ENCODE measurements around the gene EDEM1.
"Not testable (repeated sequence)": the region's sequence is repeated elsewhere in the genome, so short reads cannot be mapped to it uniquely, and the experiment has no call there.

Gene EDEM1

GRCh38 chr3:5229414-5229813 lies 41.9 kb downstream of the EDEM1 start:
- peaks cover 0 to 4% of the 10 kb centered on the region in 2 donors for H3K4me1 ChIP-seq (ENCODE audit: control insufficient read depth in 2 of 2, insufficient read depth in 2 of 2, low read length in 2 of 2)
- no peaks in the 10 kb centered on the region for H3K36me3 ChIP-seq (ENCODE audit: control insufficient read depth in 2 of 2, insufficient read depth in 2 of 2, low read length in 2 of 2)
- no peak overlapping the region for H3K27ac ChIP-seq (ENCODE audit: low read depth in 2 of 2, low read length in 2 of 2)
- no peaks in the 10 kb centered on the region for H3K27me3 ChIP-seq (ENCODE audit: control insufficient read depth in 2 of 2, insufficient read depth in 2 of 2, low read length in 2 of 2)
- no peaks in the 10 kb centered on the region for H3K9me3 ChIP-seq (ENCODE audit: control insufficient read depth in 2 of 2, low read length in 2 of 2)
- no peak overlapping the region for H3K4me3 ChIP-seq (ENCODE audit: low read length in 2 of 2)
- no peak overlapping the region for H3K9ac ChIP-seq (ENCODE audit: low read depth in 1 of 2, low read length in 2 of 2)

- Histone ChIP-seq H3K4me1 (ENCODE audit: control insufficient read depth in 2 of 2, insufficient read depth in 2 of 2, low read length in 2 of 2) (peaks cover 0 to 4% of the 10 kb centered on the region in 2 donors), H3K27me3 (ENCODE audit: control insufficient read depth in 2 of 2, insufficient read depth in 2 of 2, low read length in 2 of 2) (no peaks in the 10 kb centered on the region), H3K36me3 (ENCODE audit: control insufficient read depth in 2 of 2, insufficient read depth in 2 of 2, low read length in 2 of 2) (no peaks in the 10 kb centered on the region), H3K27ac (ENCODE audit: low read depth in 2 of 2, low read length in 2 of 2) (no peak overlapping the region), H3K9ac (ENCODE audit: low read depth in 1 of 2, low read length in 2 of 2) (no peak overlapping the region), H3K4me3 (ENCODE audit: low read length in 2 of 2) (no peak overlapping the region), H3K9me3 (ENCODE audit: control insufficient read depth in 2 of 2, low read length in 2 of 2) (no peaks in the 10 kb centered on the region)
Observed at GRCh38 chr3:5231074-5231473, 43.6 kb downstream of the EDEM1 start.

GRCh38 chr3:5231487-5231886 lies 44.0 kb downstream of the EDEM1 start:
- no peak overlapping the region for H3K27ac ChIP-seq (ENCODE audit: low read depth in 2 of 2, low read length in 2 of 2)
- no peaks in the 10 kb centered on the region for H3K27me3 ChIP-seq (ENCODE audit: control insufficient read depth in 2 of 2, insufficient read depth in 2 of 2, low read length in 2 of 2)
- peaks cover 0 to 4% of the 10 kb centered on the region in 2 donors for H3K4me1 ChIP-seq (ENCODE audit: control insufficient read depth in 2 of 2, insufficient read depth in 2 of 2, low read length in 2 of 2)
- no peaks in the 10 kb centered on the region for H3K36me3 ChIP-seq (ENCODE audit: control insufficient read depth in 2 of 2, insufficient read depth in 2 of 2, low read length in 2 of 2)
- H3K9ac ChIP-seq (ENCODE audit: low read depth in 1 of 2, low read length in 2 of 2): no peak overlapping the region
- no peak overlapping the region for H3K4me3 ChIP-seq (ENCODE audit: low read length in 2 of 2)
- no peaks in the 10 kb centered on the region for H3K9me3 ChIP-seq (ENCODE audit: control insufficient read depth in 2 of 2, low read length in 2 of 2)

GRCh38 chr3:5232570-5232969 lies 45.1 kb downstream of the EDEM1 start:
- H3K36me3 ChIP-seq (ENCODE audit: control insufficient read depth in 2 of 2, insufficient read depth in 2 of 2, low read length in 2 of 2): no peaks in the 10 kb centered on the region
- H3K27ac ChIP-seq (ENCODE audit: low read depth in 2 of 2, low read length in 2 of 2): no peak overlapping the region
- peaks cover 0 to 4% of the 10 kb centered on the region in 2 donors for H3K4me1 ChIP-seq (ENCODE audit: control insufficient read depth in 2 of 2, insufficient read depth in 2 of 2, low read length in 2 of 2)
- H3K9ac ChIP-seq (ENCODE audit: low read depth in 1 of 2, low read length in 2 of 2): no peak overlapping the region
- no peaks in the 10 kb centered on the region for H3K9me3 ChIP-seq (ENCODE audit: control insufficient read depth in 2 of 2, low read length in 2 of 2)
- no peaks in the 10 kb centered on the region for H3K27me3 ChIP-seq (ENCODE audit: control insufficient read depth in 2 of 2, insufficient read depth in 2 of 2, low read length in 2 of 2)
- no peak overlapping the region for H3K4me3 ChIP-seq (ENCODE audit: low read length in 2 of 2)

GRCh38 chr3:5233026-5233425 lies 45.5 kb downstream of the EDEM1 start:
- peaks cover 0 to 4% of the 10 kb centered on the region in 2 donors for H3K4me1 ChIP-seq (ENCODE audit: control insufficient read depth in 2 of 2, insufficient read depth in 2 of 2, low read length in 2 of 2)

GRCh38 chr3:5235655-5236054 lies 48.1 kb downstream of the EDEM1 start:
- Histone ChIP-seq H3K4me3 (ENCODE audit: low read length in 2 of 2) (no peak overlapping the region), H3K36me3 (ENCODE audit: control insufficient read depth in 2 of 2, insufficient read depth in 2 of 2, low read length in 2 of 2) (no peaks in the 10 kb centered on the region), H3K4me1 (ENCODE audit: control insufficient read depth in 2 of 2, insufficient read depth in 2 of 2, low read length in 2 of 2) (peaks cover 0 to 4% of the 10 kb centered on the region in 2 donors)

More at GRCh38 chr3:5233026-5233425, 45.5 kb downstream of the EDEM1 start:
- no peaks in the 10 kb centered on the region for H3K9me3 ChIP-seq (ENCODE audit: control insufficient read depth in 2 of 2, low read length in 2 of 2)
- H3K4me3 ChIP-seq (ENCODE audit: low read length in 2 of 2): no peak overlapping the region
- H3K27me3 ChIP-seq (ENCODE audit: control insufficient read depth in 2 of 2, insufficient read depth in 2 of 2, low read length in 2 of 2): no peaks in the 10 kb centered on the region
- no peaks in the 10 kb centered on the region for H3K36me3 ChIP-seq (ENCODE audit: control insufficient read depth in 2 of 2, insufficient read depth in 2 of 2, low read length in 2 of 2)
- H3K27ac ChIP-seq (ENCODE audit: low read depth in 2 of 2, low read length in 2 of 2): no peak overlapping the region
- no peak overlapping the region for H3K9ac ChIP-seq (ENCODE audit: low read depth in 1 of 2, low read length in 2 of 2)

GRCh38 chr3:5238545-5238944 lies 51.0 kb downstream of the EDEM1 start:
- Histone ChIP-seq H3K27me3 (ENCODE audit: control insufficient read depth in 2 of 2, insufficient read depth in 2 of 2, low read length in 2 of 2) (no peaks in the 10 kb centered on the region), H3K36me3 (ENCODE audit: control insufficient read depth in 2 of 2, insufficient read depth in 2 of 2, low read length in 2 of 2) (no peaks in the 10 kb centered on the region), H3K4me3 (ENCODE audit: low read length in 2 of 2) (no peak overlapping the region), H3K9me3 (ENCODE audit: control insufficient read depth in 2 of 2, low read length in 2 of 2) (peaks cover under 1 to 2% of the 10 kb centered on the region in 2 donors), H3K4me1 (ENCODE audit: control insufficient read depth in 2 of 2, insufficient read depth in 2 of 2, low read length in 2 of 2) (peaks cover 0 to under 1% of the 10 kb centered on the region in 2 donors), H3K27ac (ENCODE audit: low read depth in 2 of 2, low read length in 2 of 2) (no peak overlapping the region), H3K9ac (ENCODE audit: low read depth in 1 of 2, low read length in 2 of 2) (no peak overlapping the region)

More at GRCh38 chr3:5235655-5236054, 48.1 kb downstream of the EDEM1 start:
- H3K9me3 ChIP-seq (ENCODE audit: control insufficient read depth in 2 of 2, low read length in 2 of 2): no peaks in the 10 kb centered on the region
- H3K27ac ChIP-seq (ENCODE audit: low read depth in 2 of 2, low read length in 2 of 2): no peak overlapping the region
- H3K9ac ChIP-seq (ENCODE audit: low read depth in 1 of 2, low read length in 2 of 2): no peak overlapping the region
- no peaks in the 10 kb centered on the region for H3K27me3 ChIP-seq (ENCODE audit: control insufficient read depth in 2 of 2, insufficient read depth in 2 of 2, low read length in 2 of 2)

GRCh38 chr3:5239602-5240001 lies 52.1 kb downstream of the EDEM1 start:
- H3K9me3 ChIP-seq (ENCODE audit: control insufficient read depth in 2 of 2, low read length in 2 of 2): peaks cover 2 to 3% of the 10 kb centered on the region in 2 donors
- H3K4me3 ChIP-seq (ENCODE audit: low read length in 2 of 2): no peak overlapping the region
- no peak overlapping the region for H3K27ac ChIP-seq (ENCODE audit: low read depth in 2 of 2, low read length in 2 of 2)
- no peaks in the 10 kb centered on the region for H3K27me3 ChIP-seq (ENCODE audit: control insufficient read depth in 2 of 2, insufficient read depth in 2 of 2, low read length in 2 of 2)
- H3K9ac ChIP-seq (ENCODE audit: low read depth in 1 of 2, low read length in 2 of 2): no peak overlapping the region
- no peaks in the 10 kb centered on the region for H3K4me1 ChIP-seq (ENCODE audit: control insufficient read depth in 2 of 2, insufficient read depth in 2 of 2, low read length in 2 of 2)
- no peaks in the 10 kb centered on the region for H3K36me3 ChIP-seq (ENCODE audit: control insufficient read depth in 2 of 2, insufficient read depth in 2 of 2, low read length in 2 of 2)

- H3K4me1 ChIP-seq (ENCODE audit: control insufficient read depth in 2 of 2, insufficient read depth in 2 of 2, low read length in 2 of 2): no peaks in the 10 kb centered on the region
- no peak overlapping the region for H3K9ac ChIP-seq (ENCODE audit: low read depth in 1 of 2, low read length in 2 of 2)
- H3K4me3 ChIP-seq (ENCODE audit: low read length in 2 of 2): no peak overlapping the region
- peaks cover 2 to 3% of the 10 kb centered on the region in 2 donors for H3K9me3 ChIP-seq (ENCODE audit: control insufficient read depth in 2 of 2, low read length in 2 of 2)
- no peaks in the 10 kb centered on the region for H3K36me3 ChIP-seq (ENCODE audit: control insufficient read depth in 2 of 2, insufficient read depth in 2 of 2, low read length in 2 of 2)
- H3K27ac ChIP-seq (ENCODE audit: low read depth in 2 of 2, low read length in 2 of 2): no peak overlapping the region
- H3K27me3 ChIP-seq (ENCODE audit: control insufficient read depth in 2 of 2, insufficient read depth in 2 of 2, low read length in 2 of 2): no peaks in the 10 kb centered on the region
Observed at GRCh38 chr3:5240740-5241139, 53.2 kb downstream of the EDEM1 start.

GRCh38 chr3:5242785-5243184 lies 55.3 kb downstream of the EDEM1 start:
- H3K9me3 ChIP-seq (ENCODE audit: control insufficient read depth in 2 of 2, low read length in 2 of 2); H3K27ac ChIP-seq (ENCODE audit: low read depth in 2 of 2, low read length in 2 of 2); H3K36me3 ChIP-seq (ENCODE audit: control insufficient read depth in 2 of 2, insufficient read depth in 2 of 2, low read length in 2 of 2); H3K9ac ChIP-seq (ENCODE audit: low read depth in 1 of 2, low read length in 2 of 2); H3K4me3 ChIP-seq (ENCODE audit: low read length in 2 of 2); H3K27me3 ChIP-seq (ENCODE audit: control insufficient read depth in 2 of 2, insufficient read depth in 2 of 2, low read length in 2 of 2); H3K4me1 ChIP-seq (ENCODE audit: control insufficient read depth in 2 of 2, insufficient read depth in 2 of 2, low read length in 2 of 2): not testable (repeated sequence)

- Histone ChIP-seq H3K36me3 (ENCODE audit: control insufficient read depth in 2 of 2, insufficient read depth in 2 of 2, low read length in 2 of 2) (no peaks in the 10 kb centered on the region), H3K4me1 (ENCODE audit: control insufficient read depth in 2 of 2, insufficient read depth in 2 of 2, low read length in 2 of 2) (no peaks in the 10 kb centered on the region), H3K9me3 (ENCODE audit: control insufficient read depth in 2 of 2, low read length in 2 of 2) (peaks cover 2 to 3% of the 10 kb centered on the region in 2 donors), H3K9ac (ENCODE audit: low read depth in 1 of 2, low read length in 2 of 2) (no peak overlapping the region), H3K27me3 (ENCODE audit: control insufficient read depth in 2 of 2, insufficient read depth in 2 of 2, low read length in 2 of 2) (no peaks in the 10 kb centered on the region), H3K4me3 (ENCODE audit: low read length in 2 of 2) (no peak overlapping the region), H3K27ac (ENCODE audit: low read depth in 2 of 2, low read length in 2 of 2) (no peak overlapping the region)
Observed at GRCh38 chr3:5245927-5246326, 58.4 kb downstream of the EDEM1 start.

All from mucosa of rectum (tissue), 2 donors.